HG02973 (cell line): ENCODE data around the gene LPP.

ENCODE experiments used
- ATAC-seq: cut with Tn5 transposase; IDR thresholded peaks from one replicate; pipeline ENCODE4 v1.9.1; 2021; ENCODE audit warnings: moderate library complexity; ENCODE audit not compliant: unreplicated experiment

Gene LPP

DNA sequence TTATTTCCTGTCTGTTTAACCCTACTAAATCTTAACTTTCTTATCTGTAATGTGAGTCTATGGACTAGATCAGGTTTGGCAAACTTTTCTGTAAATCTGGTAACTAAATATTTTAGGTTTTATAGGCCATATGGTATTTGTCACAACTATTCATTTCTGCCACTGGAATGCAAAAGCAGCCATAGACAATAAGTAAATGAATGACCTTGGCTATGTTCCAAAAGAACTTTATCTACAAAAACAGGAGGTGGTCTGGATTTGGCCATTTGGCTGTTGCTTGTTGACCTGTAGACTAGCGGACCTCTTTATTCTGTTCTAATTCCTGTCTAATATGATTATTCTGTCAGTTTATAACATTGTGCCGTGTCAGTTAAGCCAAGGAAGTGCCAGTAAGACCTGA is 314.2 kb downstream of the LPP start:
- ATAC-seq = no peak

DNA sequence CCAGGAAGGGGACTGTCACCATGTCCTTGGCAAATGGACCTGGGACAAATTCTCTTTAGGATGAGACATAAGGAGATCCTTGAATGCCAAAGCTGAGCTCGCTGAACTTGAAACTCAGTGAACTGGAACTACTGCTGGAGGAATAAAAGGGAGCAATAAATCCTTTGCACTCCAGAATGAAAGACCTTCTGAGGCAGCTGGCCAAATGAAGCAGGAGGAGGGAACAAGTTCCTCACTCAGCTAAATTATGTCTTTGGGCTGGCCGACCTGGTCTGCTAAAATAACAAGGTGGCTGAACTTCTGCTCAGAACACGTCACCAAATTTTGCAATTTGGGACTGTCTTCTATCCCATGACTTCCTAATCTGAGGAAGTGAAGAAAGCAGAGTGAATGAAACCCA is 314.7 kb downstream of the LPP start:
- no peak for ATAC-seq

DNA sequence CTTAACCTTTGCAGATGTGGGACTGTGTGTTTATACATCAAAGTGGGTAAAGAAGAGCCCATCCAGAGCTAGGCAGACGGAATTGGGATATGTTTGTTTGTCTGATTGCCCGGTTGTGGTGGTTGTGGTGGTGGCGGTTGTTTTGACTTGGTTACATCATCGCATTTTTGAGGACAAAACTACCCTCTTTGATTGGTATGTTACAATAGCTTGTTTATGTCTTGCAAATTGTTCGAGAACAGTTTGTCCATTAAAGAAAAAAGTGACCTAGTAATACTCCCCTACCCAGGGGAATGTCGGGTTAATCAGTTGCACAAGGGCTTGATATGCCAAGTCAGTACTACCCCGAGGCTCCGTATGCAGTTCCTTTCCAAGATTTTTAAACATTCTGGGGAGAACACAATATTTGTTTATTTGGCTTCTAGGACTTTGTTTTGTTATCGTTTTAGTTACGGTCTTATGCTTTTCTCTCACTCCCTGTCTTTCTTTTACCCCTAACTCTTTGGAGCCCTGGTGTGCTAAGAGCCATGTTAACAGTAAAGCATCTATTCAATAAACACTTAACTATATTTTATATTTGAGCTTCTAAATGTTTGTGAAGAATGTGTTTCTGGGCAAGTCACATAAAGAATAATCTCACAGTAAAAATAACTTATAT is 315.4 kb downstream of the LPP start:
- ATAC-seq = no peak

DNA sequence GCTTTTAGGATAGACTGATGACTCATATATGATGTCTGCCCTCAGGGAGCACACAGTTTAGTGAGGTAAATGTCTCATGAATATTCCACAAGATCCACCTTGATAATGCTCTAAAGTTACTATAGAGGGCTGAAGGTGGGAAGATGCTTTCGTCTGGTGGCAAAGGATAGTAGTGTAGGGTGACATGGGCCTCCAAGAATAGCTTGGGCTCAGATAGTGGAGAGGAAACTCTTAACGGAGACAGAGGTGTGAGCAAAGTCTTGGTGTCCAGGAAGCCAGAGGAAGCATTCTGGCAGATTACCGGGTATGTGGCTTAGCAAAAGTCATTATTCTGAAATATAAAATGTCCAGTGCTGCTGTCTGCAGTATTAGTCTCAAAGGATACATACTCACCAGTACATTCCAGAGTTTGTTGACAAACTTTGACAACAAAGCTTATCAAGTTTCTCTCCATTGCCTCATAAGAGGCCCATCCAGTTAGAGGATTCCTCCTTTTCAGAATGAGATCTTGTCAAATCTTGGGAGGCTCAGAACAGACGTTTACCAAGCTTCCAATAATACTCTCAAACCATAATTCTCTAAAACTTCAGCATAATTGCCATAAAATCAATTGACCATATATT is 316.7 kb downstream of the LPP start:
- no peak for ATAC-seq

DNA sequence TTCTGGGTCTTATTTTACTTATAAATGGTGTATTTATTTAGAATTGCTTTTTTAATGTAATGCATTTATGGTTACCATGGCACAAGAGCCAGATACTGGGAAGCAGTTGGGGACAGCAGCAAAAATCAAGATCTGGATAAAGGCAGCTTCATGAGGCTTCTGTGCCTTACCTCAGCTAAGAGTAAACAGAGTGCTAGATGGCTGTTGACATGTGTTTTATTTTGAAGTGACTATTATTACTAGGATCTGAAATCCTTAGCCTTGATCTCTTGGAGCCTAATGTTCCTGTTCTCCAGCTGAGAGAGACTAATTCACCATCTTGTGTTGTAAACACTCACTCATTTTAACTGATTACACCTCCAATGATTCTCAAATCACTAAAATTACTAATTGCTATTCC is 317.8 kb downstream of the LPP start:
- ATAC-seq = no peak

DNA sequence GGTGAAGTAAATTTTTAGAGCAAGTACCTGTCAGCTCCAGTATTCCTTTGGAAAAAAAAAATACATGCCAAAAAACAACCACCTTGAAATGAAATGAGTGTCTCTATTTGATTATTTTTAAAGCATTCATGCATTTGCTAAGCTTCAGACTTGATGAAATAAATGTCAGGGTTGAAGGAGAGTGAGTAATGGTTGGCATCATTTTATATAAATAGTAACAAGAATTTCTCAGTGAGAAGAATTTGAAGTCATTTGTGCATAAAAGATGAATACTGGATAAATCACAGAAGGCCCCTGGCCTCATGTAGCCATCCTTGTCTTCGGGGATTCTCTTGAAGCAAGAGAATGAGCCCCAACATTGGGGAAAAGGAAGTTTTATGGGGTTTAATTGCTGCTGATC is 318.4 kb downstream of the LPP start:
- ATAC-seq = no peak

DNA sequence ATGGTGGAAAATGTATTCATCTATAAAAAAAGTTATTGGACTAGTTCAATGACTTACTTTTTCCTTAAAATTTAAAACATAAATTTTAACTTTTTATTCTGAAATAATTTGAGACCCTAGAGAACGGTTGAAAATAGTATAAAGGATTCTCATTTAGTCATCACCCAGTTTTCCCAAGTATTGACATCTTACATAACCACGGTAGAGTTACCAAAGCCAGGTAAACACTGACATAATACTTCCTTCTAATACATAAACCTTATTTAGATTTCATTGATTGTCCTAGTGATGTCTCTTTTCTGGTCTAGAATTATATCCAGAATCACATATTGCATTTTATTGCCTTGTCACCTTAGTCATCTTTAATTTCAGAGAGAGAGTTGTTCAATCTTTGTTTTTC is 319.1 kb downstream of the LPP start:
- no peak for ATAC-seq

DNA sequence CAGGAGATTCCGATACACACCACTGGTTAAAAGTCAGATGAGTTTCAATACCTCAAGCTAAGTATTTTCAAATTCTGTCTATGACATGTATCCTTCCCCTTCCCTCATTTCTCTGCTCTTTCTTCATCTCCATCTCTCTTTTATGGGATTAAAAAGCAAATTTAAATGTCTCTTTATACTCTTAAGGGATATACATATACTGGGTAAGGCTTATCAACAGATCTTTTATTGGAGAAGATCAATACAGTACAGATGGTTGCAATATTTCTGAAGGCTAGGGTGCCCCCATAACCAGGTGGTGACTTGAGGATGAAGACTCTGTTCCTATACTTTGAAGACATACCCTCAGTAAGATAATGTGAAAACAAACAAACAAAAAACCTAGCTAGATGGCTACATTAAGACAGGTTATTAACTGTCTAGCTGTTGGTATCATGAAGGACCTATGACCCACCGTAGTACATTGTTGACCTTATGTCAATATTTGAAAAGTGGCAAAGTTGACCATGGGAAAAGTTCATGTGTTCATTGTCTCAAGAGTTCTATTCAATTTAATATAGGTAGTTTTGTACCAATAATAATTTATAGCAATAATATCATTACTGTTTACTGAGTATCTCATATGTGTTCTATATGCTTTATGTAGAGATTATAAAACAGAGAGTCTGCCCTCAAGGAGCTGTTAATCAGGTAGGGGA is 319.8 kb downstream of the LPP start:
- ATAC-seq = no peak

DNA sequence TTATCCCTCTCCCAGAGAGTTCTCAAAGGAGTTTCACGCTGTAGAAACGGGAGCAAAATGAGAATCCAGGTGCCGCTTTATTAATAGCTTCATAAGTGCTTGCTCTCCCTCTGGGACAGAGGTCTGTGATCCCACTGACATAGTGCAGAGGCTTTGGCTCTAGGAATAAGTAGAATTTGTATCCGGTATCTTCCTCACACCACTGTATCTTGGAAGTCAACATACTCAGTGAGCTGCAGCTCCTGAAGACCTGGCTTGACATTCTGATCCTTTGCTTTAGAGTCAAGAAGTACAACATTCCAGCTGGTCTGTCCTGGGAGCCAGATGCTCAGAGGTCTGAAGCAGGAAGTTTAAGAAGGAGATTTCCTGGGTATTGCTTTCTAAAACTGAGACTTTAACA is 323.0 kb downstream of the LPP start:
- no peak for ATAC-seq

DNA sequence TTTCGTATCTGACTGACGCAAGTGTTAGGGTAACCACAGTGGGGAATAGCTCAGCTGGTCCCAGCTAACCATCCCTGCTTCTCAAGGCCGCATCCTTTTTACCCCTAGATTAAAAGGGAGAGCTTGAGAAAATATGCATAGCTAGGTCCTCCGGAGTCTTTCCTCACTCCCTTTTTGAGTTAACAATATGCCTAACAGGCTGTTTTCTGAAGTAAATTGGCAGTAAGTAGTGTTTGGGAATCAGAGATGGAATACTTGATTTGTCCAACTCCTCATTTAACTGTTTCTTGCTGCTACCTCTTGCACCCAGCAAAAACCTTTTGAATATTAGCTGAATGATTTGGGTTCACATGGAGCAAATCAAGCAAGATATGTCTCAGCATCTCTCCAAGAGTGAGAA is 326.1 kb downstream of the LPP start:
- ATAC-seq = no peak

DNA sequence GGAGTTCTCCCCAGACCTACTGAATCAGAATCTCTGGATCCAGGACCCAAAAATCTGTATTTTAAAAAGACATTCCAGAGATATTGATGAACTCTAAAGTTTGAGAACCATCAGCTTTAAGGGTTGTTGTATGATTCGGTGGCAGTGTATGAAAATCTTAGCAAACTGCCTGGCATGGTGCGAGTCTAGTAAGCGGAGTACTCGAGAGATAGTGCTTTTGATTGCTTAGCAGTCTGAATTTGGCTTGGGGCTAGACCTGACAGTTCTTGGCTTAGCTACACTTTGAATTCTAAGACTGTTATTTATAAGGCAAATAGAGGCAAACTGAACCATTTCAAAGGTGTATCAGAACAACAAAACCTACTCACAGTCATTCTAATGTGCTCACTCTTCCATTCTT is 329.0 kb downstream of the LPP start:
- ATAC-seq = no peak

DNA sequence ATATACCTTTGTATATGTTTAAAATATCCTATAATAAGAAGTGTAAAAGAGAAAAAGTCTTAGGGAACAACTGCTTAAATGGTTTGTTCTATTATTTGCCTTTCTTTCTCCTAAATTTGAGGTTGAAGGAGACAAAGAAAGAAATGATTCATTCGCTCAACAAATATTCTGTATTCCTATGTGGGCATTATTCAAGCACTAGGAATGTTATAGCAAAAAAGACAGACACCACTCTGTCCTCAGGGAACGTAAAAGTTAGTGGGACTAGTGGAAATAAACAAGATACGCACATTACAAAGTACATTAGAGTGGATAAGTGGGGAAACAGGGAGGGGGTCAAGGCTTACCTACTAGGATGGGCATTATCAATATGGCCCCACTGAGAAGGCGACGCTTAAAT is 332.2 kb downstream of the LPP start:
- ATAC-seq = no peak

DNA sequence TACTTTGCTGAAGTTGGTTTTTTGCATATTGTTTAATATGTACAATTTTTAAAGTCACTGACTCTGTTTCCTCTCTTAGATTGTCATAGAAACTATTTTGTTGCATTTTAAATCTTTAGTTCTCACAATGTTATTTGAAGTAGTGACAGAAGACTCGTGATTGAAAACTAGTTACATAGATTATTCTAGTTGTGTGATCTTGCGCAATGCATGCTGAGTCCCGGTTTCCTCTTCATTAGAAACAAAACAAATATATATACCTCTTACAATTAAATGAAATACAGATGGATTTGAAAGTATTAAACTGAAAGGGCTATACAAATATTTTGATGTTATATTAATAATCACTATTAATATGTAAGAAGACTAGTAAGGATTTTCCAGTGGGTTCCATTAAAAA is 333.0 kb downstream of the LPP start:
- no peak for ATAC-seq

DNA sequence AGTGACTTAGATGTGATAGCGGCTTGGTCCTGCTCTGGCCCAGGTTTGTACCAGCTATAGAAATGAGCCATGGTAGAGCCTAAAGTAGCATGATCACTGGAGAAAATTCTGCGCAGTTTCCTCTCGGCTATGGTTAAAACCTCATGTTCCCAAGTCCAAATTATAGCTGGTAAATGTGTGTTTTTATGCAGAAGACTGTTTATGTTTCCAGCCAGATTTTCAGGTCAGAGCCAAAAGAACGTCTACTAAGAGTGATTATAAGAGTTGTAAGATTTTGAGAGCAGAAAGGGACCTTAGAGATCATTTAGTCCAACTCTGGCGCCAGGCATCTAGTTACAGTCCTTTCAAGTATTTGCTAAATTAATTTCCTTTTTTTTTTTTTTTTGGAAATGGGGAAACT is 333.7 kb downstream of the LPP start:
- no peak for ATAC-seq

DNA sequence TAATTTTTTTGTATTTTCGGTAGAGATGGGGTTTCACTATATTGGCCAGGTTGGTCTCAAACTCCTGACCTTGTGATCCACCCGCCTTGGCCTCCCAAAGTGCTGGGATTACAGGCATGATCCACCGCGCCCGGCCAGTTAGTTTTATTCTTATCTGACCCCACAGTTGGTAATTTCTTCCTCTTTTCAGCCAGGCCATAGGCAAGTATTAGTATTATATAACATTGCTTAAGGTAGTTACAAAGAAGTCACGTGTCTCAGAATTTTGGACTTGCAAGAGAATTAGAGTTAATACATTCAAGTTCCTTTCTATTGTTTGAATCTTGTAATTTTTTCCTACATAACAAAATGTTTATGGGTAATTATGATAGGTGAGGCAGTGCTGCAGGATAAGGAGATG is 334.8 kb downstream of the LPP start:
- ATAC-seq = no peak

DNA sequence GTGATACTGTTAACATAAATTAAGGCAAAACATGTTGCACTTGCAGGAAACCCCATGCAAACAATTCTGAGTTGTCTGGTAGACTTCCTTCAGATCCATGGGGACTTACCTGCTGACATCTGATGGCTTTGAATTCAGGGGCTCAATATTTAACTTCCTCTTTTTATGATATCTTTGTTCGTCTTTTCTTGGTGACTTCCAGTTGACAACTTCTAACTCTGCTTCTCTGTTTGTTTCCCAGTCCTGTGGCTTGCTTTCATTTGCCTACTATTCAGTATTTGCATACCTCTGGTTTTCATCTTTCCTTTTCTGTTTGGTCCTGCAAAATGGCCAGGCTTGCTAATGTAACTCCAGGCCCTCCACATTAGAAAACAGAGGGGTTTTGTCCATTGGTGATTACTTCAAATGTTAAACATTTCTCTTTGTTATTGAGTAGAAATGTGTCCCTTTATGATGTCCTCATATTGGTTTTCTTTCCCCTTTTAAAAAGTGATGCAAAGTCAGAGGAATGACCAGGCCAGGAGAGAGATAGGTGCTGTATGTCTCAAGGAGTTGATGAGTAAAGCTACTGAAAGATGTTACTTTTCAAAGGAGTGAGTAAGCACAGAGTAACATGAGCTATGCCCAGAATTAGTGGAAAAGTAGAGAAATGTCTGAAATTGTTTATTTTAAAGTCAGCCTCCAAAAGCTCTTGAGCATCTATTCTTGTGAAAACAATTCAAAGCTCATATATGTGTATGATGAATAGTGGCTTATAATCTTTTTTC is 335.9 kb downstream of the LPP start:
- ATAC-seq = peak; percentile 60

DNA sequence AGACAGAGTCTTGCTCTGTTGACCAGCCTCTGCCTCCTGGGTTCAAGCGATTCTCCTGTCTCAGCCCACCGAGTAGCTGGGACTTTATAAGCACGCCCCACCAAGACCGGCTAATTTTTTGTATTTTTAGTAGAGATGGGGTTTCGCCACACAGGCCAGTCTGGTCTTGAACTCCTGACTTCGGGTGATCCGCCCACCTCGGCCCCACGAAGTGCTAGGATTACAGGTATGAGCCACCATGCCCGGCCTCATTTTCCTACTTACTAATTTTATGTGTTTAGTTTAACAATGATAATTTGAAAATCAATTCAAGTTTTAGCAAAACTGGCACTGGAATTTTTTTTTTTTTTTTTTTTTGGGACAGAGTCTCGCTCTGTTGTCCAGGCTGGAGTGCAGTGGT is 336.5 kb downstream of the LPP start:
- ATAC-seq = no peak

DNA sequence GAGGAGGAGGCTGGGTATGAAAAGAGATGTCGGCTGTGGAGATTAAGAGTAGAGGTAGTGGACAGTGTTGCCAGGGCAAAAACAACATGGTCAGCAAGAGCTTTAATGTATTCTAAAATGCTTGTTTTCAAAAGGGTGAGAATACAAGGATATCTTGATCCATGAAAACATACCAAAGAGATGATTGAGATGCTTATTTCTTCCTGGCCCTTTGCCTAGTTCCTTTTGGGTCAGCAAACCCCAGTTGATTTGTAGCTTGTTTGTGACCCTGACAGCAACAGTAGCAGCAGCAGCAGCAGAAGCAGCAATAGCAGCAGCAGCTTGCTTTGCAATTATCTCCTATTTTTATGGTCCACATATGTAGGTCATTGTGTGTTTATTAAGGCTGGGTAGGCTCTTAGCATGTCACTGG is 337.3 kb downstream of the LPP start:
- ATAC-seq = no peak

DNA sequence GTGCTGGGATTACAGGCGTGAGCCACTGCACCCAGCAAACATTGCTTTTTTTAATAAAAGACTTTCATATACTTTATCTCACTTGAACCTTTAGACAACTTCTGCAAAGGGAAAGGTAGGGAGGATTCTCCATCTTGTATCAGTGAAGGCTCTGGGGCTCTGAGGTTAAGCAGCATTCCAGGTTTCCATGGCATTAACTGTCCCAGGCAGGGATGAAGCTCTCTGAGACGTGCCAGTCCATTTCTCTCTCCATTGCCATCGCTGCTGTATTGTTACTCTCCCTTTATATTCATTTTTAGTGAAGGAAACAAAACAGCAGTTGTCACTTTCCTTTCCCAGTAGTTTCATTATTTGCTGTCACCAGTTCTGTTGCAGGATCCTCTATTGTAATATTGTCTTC is 342.4 kb downstream of the LPP start:
- no peak for ATAC-seq

DNA sequence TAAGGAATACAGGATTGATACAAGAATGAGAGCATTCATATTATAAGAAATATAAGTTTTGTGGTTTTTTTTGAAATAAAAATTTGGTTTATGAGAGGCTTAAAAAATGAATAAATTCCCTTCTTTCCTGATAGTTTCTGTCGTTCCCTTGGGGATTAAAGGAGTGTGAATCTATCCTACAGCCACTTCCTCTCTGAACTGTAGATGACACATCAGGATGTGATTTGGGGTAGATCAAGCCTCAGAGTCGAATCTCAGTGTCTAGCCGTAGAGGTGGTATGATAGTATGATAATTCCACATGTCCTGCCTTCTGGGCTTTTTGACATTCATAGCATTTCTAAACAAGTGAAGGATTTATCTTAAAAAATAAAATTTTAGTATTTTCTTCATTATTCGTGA is 343.1 kb downstream of the LPP start:
- ATAC-seq = no peak

DNA sequence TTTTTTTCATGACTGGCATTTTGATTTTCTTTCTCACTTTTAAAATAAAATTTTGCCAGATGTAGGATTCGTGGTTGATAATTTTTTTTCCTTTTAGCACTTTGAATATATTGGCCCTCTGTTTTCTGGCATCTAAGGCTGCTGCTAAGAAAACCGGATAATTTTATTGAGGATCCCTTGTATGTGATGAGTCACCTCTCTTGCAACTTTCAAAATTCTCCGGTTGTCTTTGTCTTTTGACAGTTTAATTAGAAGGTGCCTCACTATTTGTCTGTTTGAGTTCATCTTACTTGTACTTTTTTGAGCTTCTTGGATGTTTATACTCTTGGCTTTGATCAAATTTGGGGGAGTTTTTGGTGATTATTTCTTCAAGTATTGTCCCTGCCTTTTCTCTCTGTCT is 349.7 kb downstream of the LPP start:
- no peak for ATAC-seq

DNA sequence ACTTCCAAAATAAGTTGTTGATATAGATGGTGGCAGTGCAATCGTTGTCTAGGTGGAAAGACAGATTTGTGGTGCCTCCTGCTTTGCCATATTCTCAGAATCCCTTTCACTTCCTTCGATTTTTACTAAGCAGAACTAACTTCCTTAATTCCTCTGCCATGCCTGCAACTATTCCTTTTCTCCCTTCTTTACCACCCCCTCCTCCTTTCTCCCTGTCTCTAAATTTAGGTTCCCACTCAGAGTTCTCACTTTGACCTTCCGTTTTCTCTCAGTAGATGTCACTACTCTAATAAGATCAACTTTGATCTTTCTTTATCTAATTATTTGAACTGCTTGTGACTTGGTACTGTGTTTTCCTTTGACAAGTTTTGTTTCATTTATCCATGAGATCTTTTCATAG is 351.2 kb downstream of the LPP start:
- no peak for ATAC-seq
